GM12878 (cell line): ENCODE measurements around the gene MZT2A. TPM values are rescaled to one million over a fixed set of nuclear protein-coding genes. Genes with fewer than 3 reads are reported as not detected.
"Not testable (repeated sequence)": the region's sequence is repeated elsewhere in the genome, so short reads cannot be mapped to it uniquely, and the experiment has no call there.

Source experiments
- ATAC-seq: fragments of 200-7000 bp; cut with Tn5 transposase; 3 replicates; pipeline ENCODE4 v1.9.1; 2020; ENCODE audit warnings: mild to moderate bottlenecking, moderate library complexity
- BruUV-seq: library from RNA; stranded (reverse); fragments of 400-500 nt; replicated peaks from 2 replicates; lab custom pipeline; 2021; lab: Mats Ljungman, UMichigan
- CTCF ChIA-PET: fragments of 300-600 bp; sonication (Branson Sonifier 250); formaldehyde crosslinking; extraction: SDS; loops from one replicate; lab custom pipeline; 2021; ENCODE audit warnings: inconsistent platforms; lab: Yijun Ruan, JAX
- POLR2A ChIA-PET: fragments of 350-600 bp; formaldehyde crosslinking; extraction: SDS; loops from one replicate; lab custom pipeline; 2021; ENCODE audit warnings: inconsistent platforms; lab: Charles Lee
- RAD21 ChIA-PET: fragments of 300-600 bp; sonication (Branson Sonifier 250); formaldehyde crosslinking; loops from one replicate; lab custom pipeline; 2023; ENCODE audit warnings: antibody characterized with exemption; ENCODE audit not compliant: unreplicated experiment; lab: Charles Lee
- SMC1A ChIA-PET: fragments of 300-600 bp; sonication (Branson Sonifier 250); formaldehyde crosslinking; loops from one replicate; lab custom pipeline; 2023; ENCODE audit not compliant: unreplicated experiment, uncharacterized antibody; lab: Charles Lee
- DNase-seq: peaks from one replicate; pipeline ENCODE4 v3.0.0-alpha.2; 2011; ENCODE audit warnings: low read depth, low spot score
- FAIRE-seq: peaks from 3 replicates; lab custom pipeline; 2011; peaks lifted over from hg19 to GRCh38; lab: Jason Lieb, UNC
- H2AFZ ChIP-seq: 2 replicates; pipeline ENCODE4 v1.6.0; 2011; ENCODE audit warnings: low read depth, low read length, control low read depth; ENCODE audit not compliant: control insufficient read depth
- H3K27ac ChIP-seq: 2 replicates; pipeline ENCODE4 v1.5.1; 2011; ENCODE audit warnings: control low read depth; ENCODE audit not compliant: control insufficient read depth, insufficient read depth
- H3K27me3 ChIP-seq, 2 experiments: replicated peaks in 1 of 2; 2 replicates each; pipeline versions ENCODE4 v1.6.0 to v1.6.1; 2011; ENCODE audit warnings: low read length in 1 of 2; ENCODE audit not compliant: control insufficient read depth in 2 of 2, insufficient read depth in 2 of 2
- H3K36me3 ChIP-seq, 2 experiments: 2 replicates each; pipeline ENCODE4 v1.5.1; 2011; ENCODE audit warnings: low read length in 1 of 2; ENCODE audit not compliant: control insufficient read depth in 2 of 2, insufficient read depth in 2 of 2
- H3K4me1 ChIP-seq: 2 replicates; pipeline ENCODE4 v1.6.1; 2011; ENCODE audit warnings: mild to moderate bottlenecking, low read length, moderate library complexity, mixed read lengths; ENCODE audit not compliant: control insufficient read depth, insufficient read depth
- H3K4me2 ChIP-seq: 2 replicates; pipeline ENCODE4 v1.6.0; 2011; ENCODE audit warnings: control low read depth; ENCODE audit not compliant: control insufficient read depth, insufficient read depth
- H3K4me3 ChIP-seq: fragments of 200-600 bp; sonication (generic); 2 replicates; pipeline ENCODE4 v1.5.1; 2016
- H3K79me2 ChIP-seq: 2 replicates; pipeline ENCODE4 v1.6.0; 2011; ENCODE audit warnings: low read length; ENCODE audit not compliant: control insufficient read depth, insufficient read depth
- H3K9ac ChIP-seq: 2 replicates; pipeline ENCODE4 v1.8.0; 2011; ENCODE audit warnings: low read length, control low read depth, mixed read lengths; ENCODE audit not compliant: control insufficient read depth, insufficient read depth
- H3K9me3 ChIP-seq: replicated peaks from 3 replicates; pipeline ENCODE4 v1.5.1; 2011; ENCODE audit warnings: mild to moderate bottlenecking, low read length; ENCODE audit not compliant: control insufficient read depth, insufficient read depth
- H4K20me1 ChIP-seq: 2 replicates; pipeline ENCODE4 v1.6.0; 2011; ENCODE audit not compliant: control insufficient read depth, insufficient read depth
- WGBS: methylation state at CpG from one replicate; pipeline ENCODE4 v1.1.6; 2016; ENCODE audit warnings: low lambda C conversion rate; ENCODE audit not compliant: insufficient replicate concordance, insufficient coverage; ENCODE audit errors: missing lambda C conversion rate; 5-methylcytosine and 5-hydroxymethylcytosine counted together
- in situ Hi-C: fragments of 300-500 bp; cut with MboI; formaldehyde crosslinking; loops from 9 replicates; pipeline ENCODE4 v1.14.3; 2018; ENCODE audit warnings: mixed read lengths
- intact Hi-C: fragments of 100-400 bp; cut with micrococcal nuclease; formaldehyde crosslinking; loops from one replicate; pipeline ENCODE4 v1.14.2; 2022; ENCODE audit not compliant: unreplicated experiment
- polyA plus RNA-seq, 11 experiments: library from polyadenylated mRNA; depleted of rRNA in 4 of 11; unstranded in 6 of 11; stranded (reverse) in 5 of 11; fragments of >200 nt; fragmentation: Nextera tagmentation in 4 of 11; fragmentation: Illumina TruSeq in 1 of 11; extraction: Ambion mirVana in 4 of 11; extraction: Trizol in 1 of 11; gene quantifications; 1 replicate in 1 of 11; 2 replicates in 10 of 11; pipeline versions ENCODE4 v1.2.1 to v1.2.3, GENCODE V29; 2011 to 2016; ENCODE audit warnings: inconsistent platforms in 2 of 11, missing spikeins in 2 of 11, low read depth in 1 of 11
- total RNA-seq, 4 experiments: library from RNA; depleted of rRNA in 3 of 4; stranded (reverse); fragments of >200 nt in 3 of 4; fragmentation: Illumina TruSeq in 1 of 4; extraction: Trizol in 1 of 4; gene quantifications; 2 replicates each; pipeline versions ENCODE4 v1.2.1 to v1.2.3, GENCODE V29; 2013 to 2021
- TF ChIP-seq, protein P1 (sequence below), 3 experiments: IDR thresholded peaks in 2 of 3; conservative IDR thresholded peaks in 1 of 3; 2 replicates each; pipeline ENCODE4 v1.5.1; 2011; ENCODE audit warnings: low read depth in 3 of 3, low read length in 3 of 3, mild to moderate bottlenecking in 3 of 3, control low read depth in 2 of 3, moderate library complexity in 2 of 3, inconsistent platforms in 1 of 3, mixed read lengths in 1 of 3; ENCODE audit not compliant: control insufficient read depth in 2 of 3, insufficient read depth in 1 of 3; ENCODE audit errors: extremely low read depth in 1 of 3

MZT2A gene
- total and polyA plus RNA-seq, 10 of the 15 experiments (the other 5 are each of a cell fraction or from before 2014, with no cell fraction given) = 6.3 to 325 (median 151) TPM

DNA sequence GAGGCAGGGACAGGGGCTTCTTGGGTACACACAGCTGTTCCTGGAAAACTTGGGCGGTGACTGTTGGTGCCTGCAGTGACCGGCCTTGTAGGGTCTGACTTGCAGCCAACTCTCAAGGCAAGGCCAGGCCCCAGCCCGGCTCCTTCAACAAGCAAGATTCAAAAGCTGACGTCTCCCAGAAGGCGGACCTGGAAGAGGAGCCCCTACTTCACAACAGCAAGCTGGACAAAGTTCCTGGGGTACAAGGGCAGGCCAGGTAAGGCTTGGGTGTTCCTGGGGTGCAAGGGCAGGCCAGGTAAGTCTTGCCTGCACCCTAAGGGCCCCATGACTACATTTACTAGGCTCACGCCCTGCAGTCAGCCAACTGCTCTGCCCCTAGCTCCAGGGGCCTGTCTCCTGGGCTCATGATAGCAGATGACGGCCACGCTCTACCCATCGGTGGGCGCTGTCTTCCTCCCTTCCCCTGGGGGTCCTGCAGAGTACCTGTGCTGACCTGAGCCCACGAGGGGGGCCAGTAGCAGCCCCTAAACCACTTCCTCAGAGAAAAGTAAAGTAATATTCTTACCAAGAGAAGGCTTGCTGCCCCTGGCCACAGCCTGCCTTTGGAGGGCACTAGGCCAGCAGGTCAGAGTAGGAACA lies 39.5 kb upstream of the MZT2A start:
- H3K4me3 ChIP-seq, CTCF ChIA-PET, RAD21 ChIA-PET, H3K4me1 ChIP-seq, in situ Hi-C loops, SMC1A ChIA-PET, H3K27ac ChIP-seq, H3K4me2 ChIP-seq, H3K79me2 ChIP-seq, H3K36me3 ChIP-seq, H3K27me3 ChIP-seq, H3K9ac ChIP-seq, H4K20me1 ChIP-seq, ATAC-seq, H3K9me3 ChIP-seq, intact Hi-C loops, DNase-seq, POLR2A ChIA-PET, FAIRE-seq, H2AFZ ChIP-seq, BruUV-seq: not testable (repeated sequence)
- WGBS = 41% methylated on average over 6 of the region's 11 CpGs

DNA sequence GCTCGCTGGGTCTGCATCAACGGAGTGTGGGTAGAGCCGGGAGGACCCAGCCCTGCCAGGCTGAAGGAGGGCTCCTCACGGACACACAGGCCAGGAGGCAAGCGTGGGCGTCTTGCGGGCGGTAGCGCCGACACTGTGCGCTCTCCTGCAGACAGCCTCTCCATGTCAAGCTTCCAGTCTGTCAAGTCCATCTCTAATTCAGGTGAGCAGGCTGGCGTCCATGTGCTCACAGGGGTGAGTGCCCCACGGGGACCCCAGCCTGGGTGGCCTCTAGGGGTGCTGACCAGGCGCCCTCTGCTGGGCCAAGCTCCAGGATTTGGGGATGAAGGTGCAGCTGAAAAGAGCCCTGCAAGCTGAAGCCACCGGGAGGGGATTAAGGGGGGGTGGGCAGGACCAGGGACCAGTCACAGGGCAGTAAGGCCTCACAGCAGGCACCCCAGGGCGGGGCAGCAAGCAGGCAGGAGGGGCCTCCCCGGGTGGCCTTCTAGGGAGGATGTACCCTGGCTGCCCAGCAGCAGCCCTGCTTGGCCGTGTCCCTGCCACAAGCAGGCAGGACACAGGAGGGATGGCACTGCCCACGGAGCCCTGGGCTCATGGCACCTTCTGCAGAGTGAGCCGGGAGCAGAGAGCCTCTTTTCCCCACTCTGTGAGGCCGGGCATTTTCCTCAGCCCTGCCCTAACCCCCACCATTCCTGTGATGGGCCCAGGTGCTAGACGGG lies 38.6 kb upstream of the MZT2A start:
- CTCF ChIA-PET = interaction anchor here (4.1 kb wide), 1 partner anchor 38 kb away, joined by 25 read pairs; the partner anchor contains the start of gene MZT2A
- H2AFZ ChIP-seq, H3K4me2 ChIP-seq, in situ Hi-C loops, H3K4me3 ChIP-seq, H3K27me3 ChIP-seq, SMC1A ChIA-PET, H3K27ac ChIP-seq, H3K79me2 ChIP-seq, H4K20me1 ChIP-seq, FAIRE-seq, H3K36me3 ChIP-seq, BruUV-seq, H3K9ac ChIP-seq, H3K4me1 ChIP-seq, RAD21 ChIA-PET, H3K9me3 ChIP-seq, DNase-seq, POLR2A ChIA-PET, ATAC-seq, intact Hi-C loops: not testable (repeated sequence)
- TF ChIP-seq, protein P1, sequence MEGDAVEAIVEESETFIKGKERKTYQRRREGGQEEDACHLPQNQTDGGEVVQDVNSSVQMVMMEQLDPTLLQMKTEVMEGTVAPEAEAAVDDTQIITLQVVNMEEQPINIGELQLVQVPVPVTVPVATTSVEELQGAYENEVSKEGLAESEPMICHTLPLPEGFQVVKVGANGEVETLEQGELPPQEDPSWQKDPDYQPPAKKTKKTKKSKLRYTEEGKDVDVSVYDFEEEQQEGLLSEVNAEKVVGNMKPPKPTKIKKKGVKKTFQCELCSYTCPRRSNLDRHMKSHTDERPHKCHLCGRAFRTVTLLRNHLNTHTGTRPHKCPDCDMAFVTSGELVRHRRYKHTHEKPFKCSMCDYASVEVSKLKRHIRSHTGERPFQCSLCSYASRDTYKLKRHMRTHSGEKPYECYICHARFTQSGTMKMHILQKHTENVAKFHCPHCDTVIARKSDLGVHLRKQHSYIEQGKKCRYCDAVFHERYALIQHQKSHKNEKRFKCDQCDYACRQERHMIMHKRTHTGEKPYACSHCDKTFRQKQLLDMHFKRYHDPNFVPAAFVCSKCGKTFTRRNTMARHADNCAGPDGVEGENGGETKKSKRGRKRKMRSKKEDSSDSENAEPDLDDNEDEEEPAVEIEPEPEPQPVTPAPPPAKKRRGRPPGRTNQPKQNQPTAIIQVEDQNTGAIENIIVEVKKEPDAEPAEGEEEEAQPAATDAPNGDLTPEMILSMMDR (IDR thresholded peaks at IDR 0.05 in 2 of 3, conservative IDR thresholded peaks at IDR 0.05 in 1 of 3; ENCODE audit: control insufficient read depth in 2 of 3, extremely low read depth in 1 of 3, insufficient read depth in 1 of 3, low read depth in 3 of 3, low read length in 3 of 3) = 0 out of 6 replicates have a peak, but pooled peaks of 1 of the 3 experiments have one; percentile 14
- WGBS = 68% methylated on average over 18 of the region's 22 CpGs
